Measurements from ENCODE around the gene SMYD4. TPM values are rescaled to one million over a fixed set of nuclear protein-coding genes. Genes with fewer than 3 reads are reported as not detected.

The SMYD4 gene
- total and polyA plus RNA-seq, 2 experiments from 2014 or later = 17.0 to 21.9 TPM

DNA sequence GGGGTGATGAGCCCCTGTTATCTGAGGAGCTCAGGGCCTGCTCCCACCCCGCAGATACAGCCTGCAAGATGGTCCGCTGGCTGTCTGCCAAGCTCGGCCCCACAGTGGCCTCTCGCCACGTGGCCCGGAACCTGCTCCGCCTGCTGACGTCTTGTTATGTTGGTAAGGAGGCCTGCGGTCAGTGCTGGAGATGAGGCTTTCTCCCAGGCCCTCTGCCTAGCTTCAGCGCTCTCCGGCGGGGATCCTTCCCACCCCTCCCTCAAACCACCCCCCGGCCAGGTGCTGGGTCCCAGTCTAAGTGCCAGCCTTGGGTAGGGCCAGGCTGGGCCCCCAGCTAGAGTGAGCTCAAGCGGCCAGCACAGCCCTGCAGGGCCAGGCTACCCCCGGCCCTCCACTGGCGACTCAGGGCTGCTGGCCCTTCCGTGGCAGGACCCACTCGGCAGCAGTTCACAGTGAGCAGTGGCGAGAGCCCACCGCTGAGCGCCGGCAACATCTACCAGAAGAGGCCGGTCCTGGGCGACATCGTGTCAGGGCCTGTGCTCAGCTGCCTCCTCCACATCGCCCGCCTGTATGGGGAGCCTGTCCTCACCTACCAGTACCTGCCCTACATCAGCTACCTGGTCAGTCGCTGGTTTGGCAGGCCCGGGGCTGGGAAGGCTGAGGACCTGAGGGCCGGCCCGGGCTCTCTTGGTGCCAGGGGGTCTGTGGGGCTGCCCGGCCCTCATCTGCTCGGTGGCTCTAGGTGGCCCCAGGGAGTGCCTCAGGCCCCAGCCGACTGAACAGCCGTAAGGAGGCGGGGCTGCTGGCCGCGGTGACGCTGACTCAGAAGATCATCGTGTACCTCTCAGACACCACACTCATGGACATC, 99.1 kb downstream of the SMYD4 start:
- no peaks in the 10 kb centered on the region for H3K79me2 ChIP-seq (replicated peaks; ENCODE audit: insufficient read depth)
- no peaks in the 10 kb centered on the region for H3K27me3 ChIP-seq (ENCODE audit: insufficient read depth)
- no peak overlapping the region for H3K4me3 ChIP-seq
- DNase-seq (ENCODE audit: low spot score) = no peak
- H3K4me1 ChIP-seq (ENCODE audit: insufficient read depth) = no peaks in the 10 kb centered on the region
- H3K27ac Mint-ChIP-seq = no peak overlapping the region
- no peaks in the 10 kb centered on the region for H4K20me1 ChIP-seq (replicated peaks; ENCODE audit: insufficient read depth)
- no peaks in the 10 kb centered on the region for H3K9me2 ChIP-seq (ENCODE audit: insufficient read depth)
- H3F3A ChIP-seq (replicated peaks; ENCODE audit: low read depth) = no peaks in the 10 kb centered on the region
- H2AFZ ChIP-seq = no peak overlapping the region
- no peak overlapping the region for H3K4me2 ChIP-seq
- H3K27ac ChIP-seq (ENCODE audit: low read depth) = no peak overlapping the region
- no peaks in the 10 kb centered on the region for H3K36me3 ChIP-seq (ENCODE audit: insufficient read depth)
- H3K9me3 Mint-ChIP-seq = no peaks in the 10 kb centered on the region
- H3K27me3 Mint-ChIP-seq (ENCODE audit: insufficient read depth, low read depth, poor library complexity) = peaks cover 19% of the 10 kb centered on the region
- TF ChIP-seq STAT1 (IDR thresholded peaks at IDR 0.05; ENCODE audit: unreplicated experiment) (no peak), NANOG (IDR thresholded peaks at IDR 0.05; ENCODE audit: borderline replicate concordance) (no peak), REST (IDR thresholded peaks at IDR 0.05; ENCODE audit: unreplicated experiment) (no peak), JUNB (IDR thresholded peaks at IDR 0.05; ENCODE audit: unreplicated experiment) (no peak)
- no peak for ATAC-seq
- H3K4me3 Mint-ChIP-seq = no peak overlapping the region
- H3K36me3 Mint-ChIP-seq (ENCODE audit: low read depth) = peaks cover 8% of the 10 kb centered on the region
- no peaks in the 10 kb centered on the region; the same call in 1 of the 3 replicates for H3K4me1 Mint-ChIP-seq

DNA sequence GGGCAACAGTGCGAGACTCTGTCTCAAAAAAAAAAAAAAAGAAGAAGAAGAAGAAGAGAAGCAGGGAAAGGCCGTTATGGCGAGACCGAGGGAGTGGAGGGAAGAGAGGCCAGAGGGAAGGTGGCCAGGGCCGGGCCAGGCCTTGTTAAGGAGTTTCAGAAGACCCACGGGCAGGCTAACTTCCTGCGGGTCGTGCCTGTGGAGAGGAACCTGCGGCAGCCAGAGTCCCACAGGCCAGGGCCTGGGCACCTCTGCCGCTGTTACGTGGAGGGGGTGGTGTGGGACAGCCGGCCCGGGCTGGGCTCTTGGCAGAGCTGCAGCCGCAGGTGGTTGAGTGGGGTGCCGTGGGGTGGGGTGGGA, 99.8 kb downstream of the SMYD4 start:
- no peaks in the 10 kb centered on the region for H3K9me2 ChIP-seq (ENCODE audit: insufficient read depth)
- Mint-ChIP-seq H3K9me3 (no peaks in the 10 kb centered on the region), H3K4me3 (no peak overlapping the region; the same call in 2 of the 3 replicates), H3K27me3 (ENCODE audit: insufficient read depth, low read depth, poor library complexity) (peaks cover 19% of the 10 kb centered on the region), H3K36me3 (ENCODE audit: low read depth) (peaks cover 8% of the 10 kb centered on the region), H3K27ac (no peak overlapping the region), H3K4me1 (no peaks in the 10 kb centered on the region; the same call in 2 of the 3 replicates)
- H3K4me3 ChIP-seq = no peak overlapping the region
- H3K79me2 ChIP-seq (replicated peaks; ENCODE audit: insufficient read depth) = no peaks in the 10 kb centered on the region
- ATAC-seq (no peak), DNase-seq (ENCODE audit: low spot score) (no peak)
- H4K20me1 ChIP-seq (replicated peaks; ENCODE audit: insufficient read depth) = no peaks in the 10 kb centered on the region
- no peaks in the 10 kb centered on the region for H3K36me3 ChIP-seq (ENCODE audit: insufficient read depth)
- no peaks in the 10 kb centered on the region for H3K27me3 ChIP-seq (ENCODE audit: insufficient read depth)
- H3K4me2 ChIP-seq = no peak overlapping the region
- H3K4me1 ChIP-seq (ENCODE audit: insufficient read depth) = no peaks in the 10 kb centered on the region
- no peak overlapping the region for H3K27ac ChIP-seq (ENCODE audit: low read depth)
- H3F3A ChIP-seq (replicated peaks; ENCODE audit: low read depth) = no peaks in the 10 kb centered on the region
- no peak overlapping the region for H2AFZ ChIP-seq
- TF ChIP-seq, protein P1, sequence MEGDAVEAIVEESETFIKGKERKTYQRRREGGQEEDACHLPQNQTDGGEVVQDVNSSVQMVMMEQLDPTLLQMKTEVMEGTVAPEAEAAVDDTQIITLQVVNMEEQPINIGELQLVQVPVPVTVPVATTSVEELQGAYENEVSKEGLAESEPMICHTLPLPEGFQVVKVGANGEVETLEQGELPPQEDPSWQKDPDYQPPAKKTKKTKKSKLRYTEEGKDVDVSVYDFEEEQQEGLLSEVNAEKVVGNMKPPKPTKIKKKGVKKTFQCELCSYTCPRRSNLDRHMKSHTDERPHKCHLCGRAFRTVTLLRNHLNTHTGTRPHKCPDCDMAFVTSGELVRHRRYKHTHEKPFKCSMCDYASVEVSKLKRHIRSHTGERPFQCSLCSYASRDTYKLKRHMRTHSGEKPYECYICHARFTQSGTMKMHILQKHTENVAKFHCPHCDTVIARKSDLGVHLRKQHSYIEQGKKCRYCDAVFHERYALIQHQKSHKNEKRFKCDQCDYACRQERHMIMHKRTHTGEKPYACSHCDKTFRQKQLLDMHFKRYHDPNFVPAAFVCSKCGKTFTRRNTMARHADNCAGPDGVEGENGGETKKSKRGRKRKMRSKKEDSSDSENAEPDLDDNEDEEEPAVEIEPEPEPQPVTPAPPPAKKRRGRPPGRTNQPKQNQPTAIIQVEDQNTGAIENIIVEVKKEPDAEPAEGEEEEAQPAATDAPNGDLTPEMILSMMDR (conservative IDR thresholded peaks at IDR 0.05; ENCODE audit: low read depth in 2 of 2) = no peak
- no peak for TF ChIP-seq NANOG (IDR thresholded peaks at IDR 0.05; ENCODE audit: borderline replicate concordance)
- TF ChIP-seq ZNF114 (CRISPR knock-in tag; IDR thresholded peaks at IDR 0.05) = no peak
- no peak for TF ChIP-seq STAT1 (IDR thresholded peaks at IDR 0.05; ENCODE audit: unreplicated experiment)
- TF ChIP-seq, protein P2, sequence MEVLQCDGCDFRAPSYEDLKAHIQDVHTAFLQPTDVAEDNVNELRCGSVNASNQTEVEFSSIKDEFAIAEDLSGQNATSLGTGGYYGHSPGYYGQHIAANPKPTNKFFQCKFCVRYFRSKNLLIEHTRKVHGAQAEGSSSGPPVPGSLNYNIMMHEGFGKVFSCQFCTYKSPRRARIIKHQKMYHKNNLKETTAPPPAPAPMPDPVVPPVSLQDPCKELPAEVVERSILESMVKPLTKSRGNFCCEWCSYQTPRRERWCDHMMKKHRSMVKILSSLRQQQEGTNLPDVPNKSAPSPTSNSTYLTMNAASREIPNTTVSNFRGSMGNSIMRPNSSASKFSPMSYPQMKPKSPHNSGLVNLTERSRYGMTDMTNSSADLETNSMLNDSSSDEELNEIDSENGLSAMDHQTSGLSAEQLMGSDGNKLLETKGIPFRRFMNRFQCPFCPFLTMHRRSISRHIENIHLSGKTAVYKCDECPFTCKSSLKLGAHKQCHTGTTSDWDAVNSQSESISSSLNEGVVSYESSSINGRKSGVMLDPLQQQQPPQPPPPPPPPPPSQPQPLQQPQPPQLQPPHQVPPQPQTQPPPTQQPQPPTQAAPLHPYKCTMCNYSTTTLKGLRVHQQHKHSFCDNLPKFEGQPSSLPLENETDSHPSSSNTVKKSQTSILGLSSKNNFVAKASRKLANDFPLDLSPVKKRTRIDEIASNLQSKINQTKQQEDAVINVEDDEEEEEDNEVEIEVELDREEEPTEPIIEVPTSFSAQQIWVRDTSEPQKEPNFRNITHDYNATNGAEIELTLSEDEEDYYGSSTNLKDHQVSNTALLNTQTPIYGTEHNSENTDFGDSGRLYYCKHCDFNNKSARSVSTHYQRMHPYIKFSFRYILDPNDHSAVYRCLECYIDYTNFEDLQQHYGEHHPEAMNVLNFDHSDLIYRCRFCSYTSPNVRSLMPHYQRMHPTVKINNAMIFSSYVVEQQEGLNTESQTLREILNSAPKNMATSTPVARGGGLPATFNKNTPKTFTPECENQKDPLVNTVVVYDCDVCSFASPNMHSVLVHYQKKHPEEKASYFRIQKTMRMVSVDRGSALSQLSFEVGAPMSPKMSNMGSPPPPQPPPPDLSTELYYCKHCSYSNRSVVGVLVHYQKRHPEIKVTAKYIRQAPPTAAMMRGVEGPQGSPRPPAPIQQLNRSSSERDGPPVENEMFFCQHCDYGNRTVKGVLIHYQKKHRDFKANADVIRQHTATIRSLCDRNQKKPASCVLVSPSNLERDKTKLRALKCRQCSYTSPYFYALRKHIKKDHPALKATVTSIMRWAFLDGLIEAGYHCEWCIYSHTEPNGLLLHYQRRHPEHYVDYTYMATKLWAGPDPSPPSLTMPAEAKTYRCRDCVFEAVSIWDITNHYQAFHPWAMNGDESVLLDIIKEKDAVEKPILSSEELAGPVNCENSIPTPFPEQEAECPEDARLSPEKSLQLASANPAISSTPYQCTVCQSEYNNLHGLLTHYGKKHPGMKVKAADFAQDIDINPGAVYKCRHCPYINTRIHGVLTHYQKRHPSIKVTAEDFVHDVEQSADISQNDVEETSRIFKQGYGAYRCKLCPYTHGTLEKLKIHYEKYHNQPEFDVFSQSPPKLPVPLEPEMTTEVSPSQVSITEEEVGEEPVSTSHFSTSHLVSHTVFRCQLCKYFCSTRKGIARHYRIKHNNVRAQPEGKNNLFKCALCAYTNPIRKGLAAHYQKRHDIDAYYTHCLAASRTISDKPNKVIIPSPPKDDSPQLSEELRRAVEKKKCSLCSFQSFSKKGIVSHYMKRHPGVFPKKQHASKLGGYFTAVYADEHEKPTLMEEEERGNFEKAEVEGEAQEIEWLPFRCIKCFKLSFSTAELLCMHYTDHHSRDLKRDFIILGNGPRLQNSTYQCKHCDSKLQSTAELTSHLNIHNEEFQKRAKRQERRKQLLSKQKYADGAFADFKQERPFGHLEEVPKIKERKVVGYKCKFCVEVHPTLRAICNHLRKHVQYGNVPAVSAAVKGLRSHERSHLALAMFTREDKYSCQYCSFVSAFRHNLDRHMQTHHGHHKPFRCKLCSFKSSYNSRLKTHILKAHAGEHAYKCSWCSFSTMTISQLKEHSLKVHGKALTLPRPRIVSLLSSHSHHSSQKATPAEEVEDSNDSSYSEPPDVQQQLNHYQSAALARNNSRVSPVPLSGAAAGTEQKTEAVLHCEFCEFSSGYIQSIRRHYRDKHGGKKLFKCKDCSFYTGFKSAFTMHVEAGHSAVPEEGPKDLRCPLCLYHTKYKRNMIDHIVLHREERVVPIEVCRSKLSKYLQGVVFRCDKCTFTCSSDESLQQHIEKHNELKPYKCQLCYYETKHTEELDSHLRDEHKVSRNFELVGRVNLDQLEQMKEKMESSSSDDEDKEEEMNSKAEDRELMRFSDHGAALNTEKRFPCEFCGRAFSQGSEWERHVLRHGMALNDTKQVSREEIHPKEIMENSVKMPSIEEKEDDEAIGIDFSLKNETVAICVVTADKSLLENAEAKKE (CRISPR knock-in tag; IDR thresholded peaks at IDR 0.05) = no peak
- TF ChIP-seq ZNF331 (CRISPR knock-in tag; IDR thresholded peaks at IDR 0.05; ENCODE audit: low read depth) = no peak
- no peak for TF ChIP-seq EZH2phosphoT487 (IDR thresholded peaks at IDR 0.05; ENCODE audit: unreplicated experiment)
